ENCODE data around the gene SLC44A2. TPM values are rescaled to one million over a fixed set of nuclear protein-coding genes. Genes with fewer than 3 reads are reported as not detected.

Gene SLC44A2
- total and polyA plus RNA-seq, 2 of the 13 experiments (the other 11 are each of a cell fraction or from before 2014, with no cell fraction given), result 2.4 to 5.6 TPM

DNA sequence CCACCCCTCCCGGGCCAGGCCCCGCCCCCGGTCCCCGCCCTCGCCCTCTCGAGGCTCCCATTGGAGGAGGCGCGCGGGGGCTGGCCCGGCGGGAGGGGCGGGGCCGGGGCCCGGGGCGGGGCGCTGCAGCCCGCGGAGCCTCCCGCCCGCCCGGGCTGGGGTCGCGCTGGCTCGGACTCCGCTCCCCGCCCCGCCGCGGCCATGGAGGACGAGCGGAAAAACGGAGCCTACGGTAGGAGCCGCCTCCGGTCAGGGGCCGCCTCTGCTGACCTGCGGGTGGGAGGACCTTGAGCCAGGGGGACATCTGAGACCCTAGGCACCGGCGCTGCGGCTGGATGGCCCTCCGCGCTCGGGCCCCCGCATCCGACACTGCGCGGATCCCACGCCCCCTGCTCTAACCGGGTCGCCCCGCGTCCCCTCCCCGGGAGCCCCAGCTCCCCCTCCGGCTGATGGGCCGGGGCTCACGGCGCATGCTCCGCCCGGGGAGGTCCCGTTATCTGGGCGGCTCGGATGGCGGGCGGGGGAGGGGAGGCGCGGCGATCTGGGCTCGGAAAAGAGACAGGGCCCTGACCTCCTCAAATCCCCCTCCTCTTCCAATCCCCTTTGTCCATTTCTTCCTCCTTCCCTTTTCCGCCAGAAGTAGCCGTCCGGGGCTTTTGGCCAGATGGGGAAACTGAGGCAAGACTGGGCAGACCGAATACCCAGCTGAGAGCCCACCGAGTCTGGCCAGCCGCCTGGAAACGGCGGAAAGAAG lies 22.8 kb upstream of the SLC44A2 start (continued):
- TF ChIP-seq ELF3 (CRISPR knock-in tag; IDR thresholded peaks at IDR 0.05), result no peak
- TF ChIP-seq HMGA1 (CRISPR knock-in tag; conservative IDR thresholded peaks at IDR 0.05), result no peak
- TF ChIP-seq, protein P1, sequence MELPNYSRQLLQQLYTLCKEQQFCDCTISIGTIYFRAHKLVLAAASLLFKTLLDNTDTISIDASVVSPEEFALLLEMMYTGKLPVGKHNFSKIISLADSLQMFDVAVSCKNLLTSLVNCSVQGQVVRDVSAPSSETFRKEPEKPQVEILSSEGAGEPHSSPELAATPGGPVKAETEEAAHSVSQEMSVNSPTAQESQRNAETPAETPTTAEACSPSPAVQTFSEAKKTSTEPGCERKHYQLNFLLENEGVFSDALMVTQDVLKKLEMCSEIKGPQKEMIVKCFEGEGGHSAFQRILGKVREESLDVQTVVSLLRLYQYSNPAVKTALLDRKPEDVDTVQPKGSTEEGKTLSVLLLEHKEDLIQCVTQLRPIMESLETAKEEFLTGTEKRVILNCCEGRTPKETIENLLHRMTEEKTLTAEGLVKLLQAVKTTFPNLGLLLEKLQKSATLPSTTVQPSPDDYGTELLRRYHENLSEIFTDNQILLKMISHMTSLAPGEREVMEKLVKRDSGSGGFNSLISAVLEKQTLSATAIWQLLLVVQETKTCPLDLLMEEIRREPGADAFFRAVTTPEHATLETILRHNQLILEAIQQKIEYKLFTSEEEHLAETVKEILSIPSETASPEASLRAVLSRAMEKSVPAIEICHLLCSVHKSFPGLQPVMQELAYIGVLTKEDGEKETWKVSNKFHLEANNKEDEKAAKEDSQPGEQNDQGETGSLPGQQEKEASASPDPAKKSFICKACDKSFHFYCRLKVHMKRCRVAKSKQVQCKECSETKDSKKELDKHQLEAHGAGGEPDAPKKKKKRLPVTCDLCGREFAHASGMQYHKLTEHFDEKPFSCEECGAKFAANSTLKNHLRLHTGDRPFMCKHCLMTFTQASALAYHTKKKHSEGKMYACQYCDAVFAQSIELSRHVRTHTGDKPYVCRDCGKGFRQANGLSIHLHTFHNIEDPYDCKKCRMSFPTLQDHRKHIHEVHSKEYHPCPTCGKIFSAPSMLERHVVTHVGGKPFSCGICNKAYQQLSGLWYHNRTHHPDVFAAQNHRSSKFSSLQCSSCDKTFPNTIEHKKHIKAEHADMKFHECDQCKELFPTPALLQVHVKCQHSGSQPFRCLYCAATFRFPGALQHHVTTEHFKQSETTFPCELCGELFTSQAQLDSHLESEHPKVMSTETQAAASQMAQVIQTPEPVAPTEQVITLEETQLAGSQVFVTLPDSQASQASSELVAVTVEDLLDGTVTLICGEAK (IDR thresholded peaks at IDR 0.05), result no peak
- TF ChIP-seq, protein P1 (CRISPR knock-in tag; IDR thresholded peaks at IDR 0.05), result no peak
- TF ChIP-seq ZBTB42 (CRISPR knock-in tag; IDR thresholded peaks at IDR 0.05), result no peak
- TF ChIP-seq, protein P2, sequence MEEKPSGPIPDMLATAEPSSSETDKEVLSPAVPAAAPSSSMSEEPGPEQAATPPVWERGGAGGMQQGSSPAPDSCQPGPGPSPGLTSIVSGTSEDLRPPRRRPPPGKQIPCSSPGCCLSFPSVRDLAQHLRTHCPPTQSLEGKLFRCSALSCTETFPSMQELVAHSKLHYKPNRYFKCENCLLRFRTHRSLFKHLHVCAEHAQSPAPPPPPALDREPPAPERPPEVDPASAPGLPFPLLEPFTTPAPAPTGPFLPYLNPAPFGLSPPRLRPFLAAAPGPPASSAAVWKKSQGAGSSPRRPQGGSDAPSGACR (CRISPR knock-in tag; IDR thresholded peaks at IDR 0.05), result 0 out of 2 replicates have a peak, but pooled peaks have one; percentile 61
- TF ChIP-seq, protein P3, sequence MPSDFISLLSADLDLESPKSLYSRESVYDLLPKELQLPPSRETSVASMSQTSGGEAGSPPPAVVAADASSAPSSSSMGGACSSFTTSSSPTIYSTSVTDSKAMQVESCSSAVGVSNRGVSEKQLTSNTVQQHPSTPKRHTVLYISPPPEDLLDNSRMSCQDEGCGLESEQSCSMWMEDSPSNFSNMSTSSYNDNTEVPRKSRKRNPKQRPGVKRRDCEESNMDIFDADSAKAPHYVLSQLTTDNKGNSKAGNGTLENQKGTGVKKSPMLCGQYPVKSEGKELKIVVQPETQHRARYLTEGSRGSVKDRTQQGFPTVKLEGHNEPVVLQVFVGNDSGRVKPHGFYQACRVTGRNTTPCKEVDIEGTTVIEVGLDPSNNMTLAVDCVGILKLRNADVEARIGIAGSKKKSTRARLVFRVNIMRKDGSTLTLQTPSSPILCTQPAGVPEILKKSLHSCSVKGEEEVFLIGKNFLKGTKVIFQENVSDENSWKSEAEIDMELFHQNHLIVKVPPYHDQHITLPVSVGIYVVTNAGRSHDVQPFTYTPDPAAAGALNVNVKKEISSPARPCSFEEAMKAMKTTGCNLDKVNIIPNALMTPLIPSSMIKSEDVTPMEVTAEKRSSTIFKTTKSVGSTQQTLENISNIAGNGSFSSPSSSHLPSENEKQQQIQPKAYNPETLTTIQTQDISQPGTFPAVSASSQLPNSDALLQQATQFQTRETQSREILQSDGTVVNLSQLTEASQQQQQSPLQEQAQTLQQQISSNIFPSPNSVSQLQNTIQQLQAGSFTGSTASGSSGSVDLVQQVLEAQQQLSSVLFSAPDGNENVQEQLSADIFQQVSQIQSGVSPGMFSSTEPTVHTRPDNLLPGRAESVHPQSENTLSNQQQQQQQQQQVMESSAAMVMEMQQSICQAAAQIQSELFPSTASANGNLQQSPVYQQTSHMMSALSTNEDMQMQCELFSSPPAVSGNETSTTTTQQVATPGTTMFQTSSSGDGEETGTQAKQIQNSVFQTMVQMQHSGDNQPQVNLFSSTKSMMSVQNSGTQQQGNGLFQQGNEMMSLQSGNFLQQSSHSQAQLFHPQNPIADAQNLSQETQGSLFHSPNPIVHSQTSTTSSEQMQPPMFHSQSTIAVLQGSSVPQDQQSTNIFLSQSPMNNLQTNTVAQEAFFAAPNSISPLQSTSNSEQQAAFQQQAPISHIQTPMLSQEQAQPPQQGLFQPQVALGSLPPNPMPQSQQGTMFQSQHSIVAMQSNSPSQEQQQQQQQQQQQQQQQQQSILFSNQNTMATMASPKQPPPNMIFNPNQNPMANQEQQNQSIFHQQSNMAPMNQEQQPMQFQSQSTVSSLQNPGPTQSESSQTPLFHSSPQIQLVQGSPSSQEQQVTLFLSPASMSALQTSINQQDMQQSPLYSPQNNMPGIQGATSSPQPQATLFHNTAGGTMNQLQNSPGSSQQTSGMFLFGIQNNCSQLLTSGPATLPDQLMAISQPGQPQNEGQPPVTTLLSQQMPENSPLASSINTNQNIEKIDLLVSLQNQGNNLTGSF (CRISPR knock-in tag; IDR thresholded peaks at IDR 0.05), result no peak
- TF ChIP-seq ZBTB38 (CRISPR knock-in tag; IDR thresholded peaks at IDR 0.05), result no peak

Measured in HepG2 (cell line).